Measurements from ENCODE around the gene TRIM3. TPM values are rescaled to one million over a fixed set of nuclear protein-coding genes. Genes with fewer than 3 reads are reported as not detected.

TRIM3 gene
- total RNA-seq, 1 experiment from 2014 or later = 7.4 TPM

- H3K27ac Mint-ChIP-seq (ENCODE audit: low read depth, unreplicated experiment) = no peak overlapping the region
- TF ChIP-seq CTCF (IDR thresholded peaks at IDR 0.05; ENCODE audit: unreplicated experiment) = no peak
- no peak overlapping the region for H3K4me3 Mint-ChIP-seq (ENCODE audit: unreplicated experiment)
- H3K4me1 Mint-ChIP-seq (ENCODE audit: insufficient read depth, unreplicated experiment) = no peaks in the 10 kb centered on the region
- ChIA-PET POLR2A (no interaction called here), CTCF (interaction anchor here (9.0 kb wide), 1 partner anchor 124 kb away, joined by 47 read pairs; no protein-coding TSS in a partner anchor)
- DNase-seq (ENCODE audit: unreplicated experiment) = no peak
- peaks cover 24% of the 10 kb centered on the region for H3K36me3 Mint-ChIP-seq (ENCODE audit: insufficient read depth, unreplicated experiment)
- no peaks in the 10 kb centered on the region for H3K9me3 Mint-ChIP-seq (ENCODE audit: unreplicated experiment)
- intact Hi-C loops (cut with micrococcal nuclease) = no loop called here
- BruUV-seq (replicated peaks) = no TSS peak
- H3K27me3 Mint-ChIP-seq (ENCODE audit: insufficient read depth, unreplicated experiment) = no peaks in the 10 kb centered on the region
Measured at GRCh38 chr11:6502382-6502781, 28.6 kb upstream of the TRIM3 start.

DNA sequence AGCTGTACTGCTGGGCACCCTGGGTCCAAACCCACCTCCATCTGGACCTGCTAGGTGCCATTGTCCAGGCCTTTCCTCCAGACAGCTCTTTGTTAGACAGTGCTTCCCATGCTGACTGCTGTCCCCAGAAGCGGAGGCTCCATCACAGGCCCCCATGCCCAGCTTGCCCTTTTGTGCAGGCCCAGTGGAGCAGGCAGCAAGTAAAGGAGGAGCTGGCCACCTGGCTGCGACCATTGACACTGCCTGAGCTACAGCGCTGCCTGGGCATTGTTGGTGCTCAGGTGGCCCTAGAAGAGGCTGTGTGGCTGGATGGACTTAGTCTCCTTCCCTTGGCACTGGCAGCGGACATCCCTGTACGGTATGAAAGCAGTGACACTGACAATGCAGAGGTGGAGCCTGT is 24.8 kb upstream of the TRIM3 start:
- no TSS peak for BruUV-seq (replicated peaks)
- no peak for DNase-seq (ENCODE audit: unreplicated experiment)
- CTCF ChIA-PET = interaction anchor here (0.6 to 9.0 kb wide), 10 partner anchors 10 to 560 kb away, joined by 3 to 47 read pairs (median 4); no protein-coding TSS in a partner anchor
- H3K9me3 Mint-ChIP-seq (ENCODE audit: unreplicated experiment) = no peaks in the 10 kb centered on the region
- H3K27ac Mint-ChIP-seq (ENCODE audit: low read depth, unreplicated experiment) = no peak overlapping the region
- intact Hi-C loops (cut with micrococcal nuclease) = no loop called here
- H3K27me3 Mint-ChIP-seq (ENCODE audit: insufficient read depth, unreplicated experiment) = no peaks in the 10 kb centered on the region
- peaks cover 24% of the 10 kb centered on the region for H3K36me3 Mint-ChIP-seq (ENCODE audit: insufficient read depth, unreplicated experiment)
- POLR2A ChIA-PET = interaction anchor here (1.6 to 1.8 kb wide), 2 partner anchors 8 to 16 kb away, joined by 5 read pairs; no protein-coding TSS in a partner anchor
- no peak overlapping the region for H3K4me3 Mint-ChIP-seq (ENCODE audit: unreplicated experiment)
- no peak for TF ChIP-seq CTCF (IDR thresholded peaks at IDR 0.05; ENCODE audit: unreplicated experiment)
- H3K4me1 Mint-ChIP-seq (ENCODE audit: insufficient read depth, unreplicated experiment) = no peaks in the 10 kb centered on the region

- Mint-ChIP-seq H3K36me3 (ENCODE audit: insufficient read depth, unreplicated experiment) (peaks cover 20% of the 10 kb centered on the region), H3K27me3 (ENCODE audit: insufficient read depth, unreplicated experiment) (no peaks in the 10 kb centered on the region), H3K27ac (ENCODE audit: low read depth, unreplicated experiment) (no peak overlapping the region), H3K4me1 (ENCODE audit: insufficient read depth, unreplicated experiment) (no peaks in the 10 kb centered on the region), H3K4me3 (ENCODE audit: unreplicated experiment) (no peak overlapping the region), H3K9me3 (ENCODE audit: unreplicated experiment) (no peaks in the 10 kb centered on the region)
- no peak for TF ChIP-seq CTCF (IDR thresholded peaks at IDR 0.05; ENCODE audit: unreplicated experiment)
- POLR2A ChIA-PET = interaction anchor here (1.6 kb wide), 1 partner anchor 15 kb away, joined by 5 read pairs; no protein-coding TSS in a partner anchor
- CTCF ChIA-PET = interaction anchor here (0.6 to 9.0 kb wide), 7 partner anchors 10 to 560 kb away, joined by 3 to 47 read pairs (median 4); no protein-coding TSS in a partner anchor
- no TSS peak for BruUV-seq (replicated peaks)
- intact Hi-C loops (cut with micrococcal nuclease) = no loop called here
- no peak for DNase-seq (ENCODE audit: unreplicated experiment)
Measured at GRCh38 chr11:6498121-6498520, 24.4 kb upstream of the TRIM3 start.

GRCh38 chr11:6497069-6497839 is 23.5 kb upstream of the TRIM3 start, which contains the start of gene DNHD1:
DNHD1 (plus strand) TSS chr11:6497280; CDS start chr11:6498216, 936 bp downstream.
- Mint-ChIP-seq H3K27me3 (ENCODE audit: insufficient read depth, unreplicated experiment) (no peaks in the 10 kb centered on the region), H3K27ac (ENCODE audit: low read depth, unreplicated experiment) (no peak within 1 kb of the TSS)
- POLR2A ChIA-PET = interaction anchor here (0.6 to 2.3 kb wide), 5 partner anchors 14 to 109 kb away, joined by 3 to 8 read pairs (median 4); partner anchors contain the start of genes ARFIP2 and TIMM10B

More at GRCh38 chr11:6497069-6497839, 23.5 kb upstream of the TRIM3 start, which contains the start of gene DNHD1:
- CTCF ChIA-PET = interaction anchor here (0.5 to 9.0 kb wide), 6 partner anchors 11 to 209 kb away, joined by 3 to 47 read pairs (median 5); no protein-coding TSS in a partner anchor
- no peak for DNase-seq (ENCODE audit: unreplicated experiment)
- Mint-ChIP-seq H3K36me3 (ENCODE audit: insufficient read depth, unreplicated experiment) (peaks cover 12% of the 10 kb centered on the region), H3K9me3 (ENCODE audit: unreplicated experiment) (no peaks in the 10 kb centered on the region), H3K4me1 (ENCODE audit: insufficient read depth, unreplicated experiment) (no peaks in the 10 kb centered on the region), H3K4me3 (ENCODE audit: unreplicated experiment) (no peak within 1 kb of the TSS)
- intact Hi-C loops (cut with micrococcal nuclease) = no loop called here
- no TSS peak for BruUV-seq (replicated peaks)
- no peak for TF ChIP-seq CTCF (IDR thresholded peaks at IDR 0.05; ENCODE audit: unreplicated experiment)

Data from MCF 10A (cell line).